GM18511 (cell line): Measurements from ENCODE around the gene MAGEF1.

Experiments
- ATAC-seq: cut with Tn5 transposase; IDR thresholded peaks from one replicate; pipeline ENCODE4 v1.9.1; 2021; ENCODE audit warnings: mild to moderate bottlenecking, moderate library complexity; ENCODE audit not compliant: unreplicated experiment

Gene MAGEF1

DNA sequence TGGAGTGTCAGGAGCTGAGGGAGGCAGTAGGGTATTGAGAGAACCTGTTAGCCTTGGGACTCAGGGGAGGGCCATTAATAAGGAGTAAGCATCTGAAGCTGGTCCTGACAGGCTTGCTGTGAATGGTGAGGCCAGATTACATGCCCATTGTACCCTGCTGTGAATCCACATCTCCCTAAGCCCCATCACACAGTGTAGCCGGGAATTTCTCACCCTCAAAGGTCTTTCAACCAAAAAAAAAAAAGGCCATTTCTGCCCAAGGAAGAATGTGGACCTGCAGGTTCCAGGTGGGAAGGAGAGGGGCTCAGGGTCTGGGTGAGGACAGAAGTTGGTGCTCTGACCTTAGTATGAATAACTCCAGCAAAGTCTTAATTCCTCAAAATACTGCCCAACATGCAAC is 37.2 kb downstream of the MAGEF1 start:
- ATAC-seq: no peak

DNA sequence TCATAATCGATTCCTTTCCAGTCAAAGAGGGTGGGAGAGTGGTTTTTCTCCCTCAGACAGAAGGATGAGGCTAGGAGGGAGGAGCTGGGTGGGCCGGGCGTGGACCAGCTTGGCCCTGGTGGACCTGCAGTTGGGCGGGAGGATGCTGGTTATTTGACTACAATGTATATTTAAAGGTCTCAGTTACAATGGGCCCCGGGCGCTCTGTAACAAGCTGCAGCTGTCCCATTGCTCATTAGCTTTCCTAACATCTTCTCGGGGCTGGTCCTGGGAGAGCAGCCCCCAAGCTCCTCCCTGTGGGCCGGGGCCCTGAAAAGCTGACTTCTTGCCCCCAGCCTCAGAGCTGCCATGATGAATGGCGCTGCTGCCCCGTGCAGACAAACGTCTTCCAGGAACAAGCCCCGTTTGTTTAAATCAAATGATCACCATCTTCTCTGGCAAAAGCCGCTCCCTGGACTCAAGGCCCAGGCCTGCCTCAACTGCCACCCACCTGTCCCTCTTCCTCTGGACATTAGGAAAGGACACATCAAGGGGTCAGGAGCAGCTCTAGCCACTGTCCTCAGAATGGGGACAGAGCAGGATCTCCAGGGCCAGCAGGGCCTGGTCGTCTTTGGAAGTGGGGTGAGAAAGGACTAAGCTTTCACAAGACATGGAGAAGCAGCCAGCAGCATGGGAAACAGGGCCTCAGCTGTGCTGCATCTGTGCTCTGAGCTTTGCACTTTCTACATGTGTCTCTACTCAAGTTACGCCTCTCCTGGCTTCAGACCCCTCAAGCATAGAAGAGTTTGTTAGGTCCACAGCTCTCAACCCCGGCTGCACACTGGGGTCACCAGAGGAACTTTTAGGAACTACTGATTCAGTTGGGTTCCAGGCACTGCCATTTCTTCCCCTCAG is 38.6 kb downstream of the MAGEF1 start:
- no peak for ATAC-seq

DNA sequence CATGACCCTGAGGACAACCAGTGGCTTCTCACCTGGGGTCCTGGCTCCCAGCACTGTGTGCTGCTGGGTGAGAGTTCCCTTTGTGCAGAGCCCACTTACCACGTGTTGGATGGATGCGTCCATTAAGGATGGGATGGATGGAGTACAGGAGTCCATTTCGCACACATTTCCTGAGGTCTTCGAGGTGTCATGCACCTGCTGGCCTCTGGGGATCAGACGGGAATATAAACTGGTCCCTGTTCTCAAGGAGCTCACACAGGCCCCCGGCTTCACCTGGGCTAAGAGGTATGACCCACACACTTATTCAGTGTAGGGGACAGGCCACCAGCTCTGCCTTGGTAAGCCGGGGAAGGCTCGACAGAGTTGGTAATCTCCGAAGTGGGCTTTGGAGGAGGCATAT is 39.5 kb downstream of the MAGEF1 start:
- no peak for ATAC-seq

DNA sequence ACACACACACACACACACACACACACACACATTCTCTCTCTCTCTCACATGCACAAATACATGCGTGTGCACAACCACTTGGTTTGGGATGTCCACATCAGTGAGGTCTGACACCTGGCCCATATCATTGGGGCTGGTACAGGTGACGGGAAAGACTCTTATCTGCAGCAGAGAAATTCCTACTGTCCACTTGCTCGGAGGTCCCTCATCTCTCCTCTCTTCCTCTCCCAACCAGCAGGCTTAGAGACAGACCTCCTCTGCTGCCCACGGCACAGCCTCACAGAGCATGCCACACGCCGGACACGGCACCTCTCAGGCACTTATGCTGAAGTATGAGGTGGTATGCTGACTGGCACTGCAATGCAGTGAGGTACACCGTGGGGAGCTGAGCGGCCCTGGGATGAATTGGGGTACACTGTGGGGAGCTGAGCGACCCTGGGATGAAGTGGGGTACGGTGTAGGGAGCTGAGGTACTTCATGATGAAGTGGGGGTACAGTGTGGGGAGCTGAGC is 41.7 kb downstream of the MAGEF1 start:
- no peak for ATAC-seq

DNA sequence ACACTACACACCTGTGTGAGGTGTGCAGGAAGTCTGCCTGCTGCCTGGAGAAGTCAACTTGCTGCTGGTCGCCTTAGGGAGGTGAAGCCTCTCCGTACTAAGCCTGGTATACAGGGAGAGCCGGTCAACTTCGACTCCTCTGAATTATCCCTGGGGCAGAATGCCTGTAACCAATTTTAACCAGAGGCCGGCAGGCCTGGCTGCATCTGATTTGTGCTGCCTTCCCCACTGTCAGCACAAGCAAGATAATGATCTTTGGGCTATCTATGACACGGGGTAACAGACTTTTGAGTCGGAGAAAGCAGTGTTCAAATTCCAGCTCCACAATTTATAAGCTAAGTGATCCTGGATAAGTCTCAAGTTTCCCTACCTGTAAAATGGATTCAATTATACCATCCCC is 42.3 kb downstream of the MAGEF1 start:
- no peak for ATAC-seq

DNA sequence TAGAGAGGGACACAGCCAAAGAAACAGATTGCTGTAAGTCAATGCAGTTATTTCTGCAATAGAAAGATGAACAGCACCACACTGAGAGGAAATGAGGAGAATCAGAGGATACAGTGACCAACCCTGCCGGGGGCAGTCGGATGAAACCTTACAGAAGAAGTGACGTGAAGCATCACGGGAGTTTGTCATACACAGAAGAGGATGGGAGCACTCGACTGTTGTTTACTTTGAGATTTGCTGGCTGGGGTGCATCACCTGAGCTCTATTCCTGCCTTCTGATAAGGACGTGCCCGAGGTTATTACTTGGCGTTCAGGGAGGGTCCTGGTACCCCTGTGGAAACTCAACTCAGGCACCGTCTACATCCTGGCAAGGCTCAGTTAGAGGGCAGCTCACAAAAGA is 45.4 kb downstream of the MAGEF1 start:
- ATAC-seq: no peak

DNA sequence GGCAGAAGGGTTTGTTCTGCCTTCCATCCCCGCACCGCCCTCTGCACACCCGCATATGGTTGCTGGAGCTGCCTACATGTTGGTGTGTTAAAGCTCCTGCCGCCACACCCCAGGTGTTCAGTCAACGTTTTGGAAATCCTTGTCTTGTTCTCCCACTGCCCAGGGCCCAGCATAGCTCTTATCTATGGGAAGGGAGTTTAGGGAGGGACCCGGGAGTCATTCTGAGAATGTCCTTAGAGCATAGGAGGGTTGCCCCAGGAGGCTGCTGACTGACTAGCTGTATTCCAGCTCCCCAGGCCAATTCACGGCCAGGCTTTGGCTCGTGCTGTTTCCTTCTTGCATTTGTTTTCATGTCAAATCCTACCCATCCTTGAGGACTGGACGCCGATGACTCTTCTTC is 46.8 kb downstream of the MAGEF1 start:
- no peak for ATAC-seq

DNA sequence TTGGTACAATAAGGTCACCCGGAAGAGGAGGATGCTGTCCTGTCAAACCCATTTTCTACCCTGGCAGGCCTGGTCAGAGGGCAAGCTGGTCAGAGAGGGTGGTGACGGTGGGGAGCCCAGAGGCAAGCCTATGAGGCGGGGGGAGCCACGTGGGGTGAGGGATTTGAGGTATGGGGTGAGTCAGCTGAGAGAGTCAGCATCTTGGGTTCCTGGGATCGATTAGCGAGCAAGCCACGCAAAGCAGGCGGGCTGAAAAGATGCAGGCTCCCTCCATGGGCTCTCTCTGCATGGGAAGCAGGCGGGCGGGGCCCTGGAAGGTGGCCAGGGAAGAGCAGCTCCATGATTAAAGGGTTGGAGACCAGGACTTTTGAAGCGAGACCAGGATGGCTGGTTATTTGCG is 48.1 kb downstream of the MAGEF1 start:
- ATAC-seq: no peak

DNA sequence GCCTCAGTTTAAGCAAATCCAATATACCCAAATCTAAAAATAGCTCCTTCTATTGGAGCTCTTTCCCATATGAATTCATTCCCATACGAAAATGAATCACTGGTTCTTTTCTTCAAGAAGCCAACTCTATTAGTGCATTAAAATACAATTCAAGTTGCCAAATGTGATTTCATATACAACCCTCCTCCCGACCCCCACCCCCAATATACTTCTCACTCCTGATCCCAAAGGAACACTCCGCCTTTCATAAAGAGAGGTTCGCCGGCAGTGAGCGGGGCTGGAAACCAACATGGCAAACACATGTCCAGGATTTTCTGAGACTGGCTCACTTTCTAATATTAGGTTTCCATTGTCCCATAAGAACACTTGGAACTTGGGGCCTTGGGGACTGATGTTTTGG is 48.5 kb downstream of the MAGEF1 start:
- no peak for ATAC-seq

DNA sequence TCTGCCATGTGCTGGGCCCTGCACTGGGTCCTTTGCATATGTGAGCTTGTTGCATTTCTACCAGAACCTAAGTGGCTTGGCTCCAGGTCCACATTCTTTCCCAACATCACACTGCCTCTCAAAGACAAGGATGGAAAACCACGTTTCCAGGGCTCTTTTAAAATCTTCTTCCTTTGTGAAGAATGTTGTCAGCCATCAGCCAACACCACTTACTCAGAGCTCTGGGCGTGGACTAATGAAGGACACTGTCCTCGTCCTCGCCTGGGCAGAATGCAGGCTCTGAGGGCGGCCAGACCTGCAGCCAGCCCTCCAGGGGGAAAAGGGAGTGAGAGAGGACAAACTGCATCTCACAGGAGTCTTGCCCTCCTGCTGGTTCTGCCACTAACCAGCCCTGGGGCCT is 49.7 kb downstream of the MAGEF1 start:
- ATAC-seq: no peak

DNA sequence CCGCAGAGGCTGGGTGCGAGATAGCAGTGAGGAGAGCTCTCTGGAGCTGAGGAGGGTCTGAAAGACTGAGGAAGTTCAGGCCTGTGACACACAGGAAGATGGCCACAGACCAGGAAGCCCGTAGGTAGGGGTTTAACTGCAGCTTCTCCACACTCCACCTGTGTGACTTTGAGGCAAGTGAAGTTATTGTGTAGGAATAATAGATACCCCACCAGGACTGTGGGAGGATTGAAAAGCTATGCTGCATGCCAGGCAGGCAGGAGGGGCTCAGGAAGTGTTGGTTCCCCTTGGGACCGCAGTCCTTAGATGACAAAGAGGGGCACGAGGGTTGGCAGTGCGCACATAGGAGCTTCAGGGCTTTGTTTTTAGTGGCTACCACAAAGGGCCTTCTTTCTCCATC is 50.9 kb downstream of the MAGEF1 start:
- ATAC-seq: no peak
